Measurements from ENCODE around the gene NRARP. TPM values are rescaled to one million over a fixed set of nuclear protein-coding genes. Genes with fewer than 3 reads are reported as not detected.

The NRARP gene
- total and polyA plus RNA-seq, 10 of the 15 experiments (the other 5 are each of a cell fraction or from before 2014, with no cell fraction given) = 0.06 to 9.2 (median 2.2) TPM; not detected in 2

DNA sequence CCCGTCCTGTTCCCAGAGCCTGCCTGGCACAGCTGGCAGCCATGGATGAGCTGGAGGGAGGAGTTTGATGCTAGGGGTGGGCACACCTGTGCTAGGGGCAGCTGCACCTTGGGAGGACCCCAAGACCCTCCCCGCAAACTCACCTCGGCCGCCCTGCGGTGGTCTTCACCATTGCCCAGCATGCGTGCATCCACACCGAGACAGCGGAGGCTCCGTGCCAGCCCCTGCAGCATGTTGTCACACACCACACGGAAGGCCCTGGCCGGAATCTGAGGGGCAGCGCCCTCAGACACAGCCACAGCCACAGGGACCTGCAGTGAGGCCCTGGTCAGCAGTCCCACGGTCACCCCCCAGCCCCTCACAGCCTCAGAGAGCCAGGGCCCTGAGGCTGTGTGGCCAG, 45.9 kb upstream of the NRARP start:
- ATAC-seq (no peak), FAIRE-seq (no peak), DNase-seq (ENCODE audit: low read depth, low spot score) (no peak)
- Histone ChIP-seq H3K4me2 (ENCODE audit: control insufficient read depth, insufficient read depth) (no peak overlapping the region), H3K9ac (ENCODE audit: control insufficient read depth, insufficient read depth, low read length) (no peak overlapping the region), H3K27ac (ENCODE audit: control insufficient read depth, insufficient read depth) (no peak overlapping the region), H3K79me2 (ENCODE audit: control insufficient read depth, insufficient read depth, low read length) (no peaks in the 10 kb centered on the region), H4K20me1 (ENCODE audit: control insufficient read depth, insufficient read depth) (no peaks in the 10 kb centered on the region), H2AFZ (ENCODE audit: control insufficient read depth, low read depth, low read length) (no peak overlapping the region), H3K36me3 (ENCODE audit: control insufficient read depth in 2 of 2, insufficient read depth in 2 of 2, low read length in 1 of 2) (no peaks in the 10 kb centered on the region), H3K9me3 (replicated peaks; ENCODE audit: control insufficient read depth, insufficient read depth, low read length) (peaks cover 6% of the 10 kb centered on the region; the same call in 2 of the 3 replicates), H3K4me3 (no peak overlapping the region), H3K4me1 (ENCODE audit: control insufficient read depth, insufficient read depth, low read length) (no peaks in the 10 kb centered on the region), H3K27me3 (replicated peaks in 1 of 2; ENCODE audit: control insufficient read depth in 2 of 2, insufficient read depth in 2 of 2, low read length in 1 of 2) (no peaks in the 10 kb centered on the region)
- RAD21 ChIA-PET (ENCODE audit: unreplicated experiment) = no interaction called here
- 70% methylated on average over 13 of the region's 13 CpGs for WGBS (ENCODE audit: insufficient coverage, insufficient replicate concordance, low lambda C conversion rate, missing lambda C conversion rate)
- POLR2A ChIA-PET = no interaction called here
- BruUV-seq (replicated peaks) = no TSS peak
- TF ChIP-seq, protein P1, sequence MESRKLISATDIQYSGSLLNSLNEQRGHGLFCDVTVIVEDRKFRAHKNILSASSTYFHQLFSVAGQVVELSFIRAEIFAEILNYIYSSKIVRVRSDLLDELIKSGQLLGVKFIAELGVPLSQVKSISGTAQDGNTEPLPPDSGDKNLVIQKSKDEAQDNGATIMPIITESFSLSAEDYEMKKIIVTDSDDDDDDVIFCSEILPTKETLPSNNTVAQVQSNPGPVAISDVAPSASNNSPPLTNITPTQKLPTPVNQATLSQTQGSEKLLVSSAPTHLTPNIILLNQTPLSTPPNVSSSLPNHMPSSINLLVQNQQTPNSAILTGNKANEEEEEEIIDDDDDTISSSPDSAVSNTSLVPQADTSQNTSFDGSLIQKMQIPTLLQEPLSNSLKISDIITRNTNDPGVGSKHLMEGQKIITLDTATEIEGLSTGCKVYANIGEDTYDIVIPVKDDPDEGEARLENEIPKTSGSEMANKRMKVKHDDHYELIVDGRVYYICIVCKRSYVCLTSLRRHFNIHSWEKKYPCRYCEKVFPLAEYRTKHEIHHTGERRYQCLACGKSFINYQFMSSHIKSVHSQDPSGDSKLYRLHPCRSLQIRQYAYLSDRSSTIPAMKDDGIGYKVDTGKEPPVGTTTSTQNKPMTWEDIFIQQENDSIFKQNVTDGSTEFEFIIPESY (IDR thresholded peaks at IDR 0.05) = no peak
- TF ChIP-seq, protein P2, sequence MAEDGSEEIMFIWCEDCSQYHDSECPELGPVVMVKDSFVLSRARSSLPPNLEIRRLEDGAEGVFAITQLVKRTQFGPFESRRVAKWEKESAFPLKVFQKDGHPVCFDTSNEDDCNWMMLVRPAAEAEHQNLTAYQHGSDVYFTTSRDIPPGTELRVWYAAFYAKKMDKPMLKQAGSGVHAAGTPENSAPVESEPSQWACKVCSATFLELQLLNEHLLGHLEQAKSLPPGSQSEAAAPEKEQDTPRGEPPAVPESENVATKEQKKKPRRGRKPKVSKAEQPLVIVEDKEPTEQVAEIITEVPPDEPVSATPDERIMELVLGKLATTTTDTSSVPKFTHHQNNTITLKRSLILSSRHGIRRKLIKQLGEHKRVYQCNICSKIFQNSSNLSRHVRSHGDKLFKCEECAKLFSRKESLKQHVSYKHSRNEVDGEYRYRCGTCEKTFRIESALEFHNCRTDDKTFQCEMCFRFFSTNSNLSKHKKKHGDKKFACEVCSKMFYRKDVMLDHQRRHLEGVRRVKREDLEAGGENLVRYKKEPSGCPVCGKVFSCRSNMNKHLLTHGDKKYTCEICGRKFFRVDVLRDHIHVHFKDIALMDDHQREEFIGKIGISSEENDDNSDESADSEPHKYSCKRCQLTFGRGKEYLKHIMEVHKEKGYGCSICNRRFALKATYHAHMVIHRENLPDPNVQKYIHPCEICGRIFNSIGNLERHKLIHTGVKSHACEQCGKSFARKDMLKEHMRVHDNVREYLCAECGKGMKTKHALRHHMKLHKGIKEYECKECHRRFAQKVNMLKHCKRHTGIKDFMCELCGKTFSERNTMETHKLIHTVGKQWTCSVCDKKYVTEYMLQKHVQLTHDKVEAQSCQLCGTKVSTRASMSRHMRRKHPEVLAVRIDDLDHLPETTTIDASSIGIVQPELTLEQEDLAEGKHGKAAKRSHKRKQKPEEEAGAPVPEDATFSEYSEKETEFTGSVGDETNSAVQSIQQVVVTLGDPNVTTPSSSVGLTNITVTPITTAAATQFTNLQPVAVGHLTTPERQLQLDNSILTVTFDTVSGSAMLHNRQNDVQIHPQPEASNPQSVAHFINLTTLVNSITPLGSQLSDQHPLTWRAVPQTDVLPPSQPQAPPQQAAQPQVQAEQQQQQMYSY (CRISPR knock-in tag; IDR thresholded peaks at IDR 0.05) = no peak
- TF ChIP-seq ATF7 (IDR thresholded peaks at IDR 0.05; ENCODE audit: low read depth) (no peak), HDGF (IDR thresholded peaks at IDR 0.05) (no peak), SMC3 (IDR thresholded peaks at IDR 0.05; ENCODE audit: borderline replicate concordance, low read length) (no peak)
- TF ChIP-seq, protein P3, sequence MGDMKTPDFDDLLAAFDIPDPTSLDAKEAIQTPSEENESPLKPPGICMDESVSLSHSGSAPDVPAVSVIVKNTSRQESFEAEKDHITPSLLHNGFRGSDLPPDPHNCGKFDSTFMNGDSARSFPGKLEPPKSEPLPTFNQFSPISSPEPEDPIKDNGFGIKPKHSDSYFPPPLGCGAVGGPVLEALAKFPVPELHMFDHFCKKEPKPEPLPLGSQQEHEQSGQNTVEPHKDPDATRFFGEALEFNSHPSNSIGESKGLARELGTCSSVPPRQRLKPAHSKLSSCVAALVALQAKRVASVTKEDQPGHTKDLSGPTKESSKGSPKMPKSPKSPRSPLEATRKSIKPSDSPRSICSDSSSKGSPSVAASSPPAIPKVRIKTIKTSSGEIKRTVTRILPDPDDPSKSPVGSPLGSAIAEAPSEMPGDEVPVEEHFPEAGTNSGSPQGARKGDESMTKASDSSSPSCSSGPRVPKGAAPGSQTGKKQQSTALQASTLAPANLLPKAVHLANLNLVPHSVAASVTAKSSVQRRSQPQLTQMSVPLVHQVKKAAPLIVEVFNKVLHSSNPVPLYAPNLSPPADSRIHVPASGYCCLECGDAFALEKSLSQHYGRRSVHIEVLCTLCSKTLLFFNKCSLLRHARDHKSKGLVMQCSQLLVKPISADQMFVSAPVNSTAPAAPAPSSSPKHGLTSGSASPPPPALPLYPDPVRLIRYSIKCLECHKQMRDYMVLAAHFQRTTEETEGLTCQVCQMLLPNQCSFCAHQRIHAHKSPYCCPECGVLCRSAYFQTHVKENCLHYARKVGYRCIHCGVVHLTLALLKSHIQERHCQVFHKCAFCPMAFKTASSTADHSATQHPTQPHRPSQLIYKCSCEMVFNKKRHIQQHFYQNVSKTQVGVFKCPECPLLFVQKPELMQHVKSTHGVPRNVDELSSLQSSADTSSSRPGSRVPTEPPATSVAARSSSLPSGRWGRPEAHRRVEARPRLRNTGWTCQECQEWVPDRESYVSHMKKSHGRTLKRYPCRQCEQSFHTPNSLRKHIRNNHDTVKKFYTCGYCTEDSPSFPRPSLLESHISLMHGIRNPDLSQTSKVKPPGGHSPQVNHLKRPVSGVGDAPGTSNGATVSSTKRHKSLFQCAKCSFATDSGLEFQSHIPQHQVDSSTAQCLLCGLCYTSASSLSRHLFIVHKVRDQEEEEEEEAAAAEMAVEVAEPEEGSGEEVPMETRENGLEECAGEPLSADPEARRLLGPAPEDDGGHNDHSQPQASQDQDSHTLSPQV (IDR thresholded peaks at IDR 0.05) = no peak
- TF ChIP-seq, protein P4, sequence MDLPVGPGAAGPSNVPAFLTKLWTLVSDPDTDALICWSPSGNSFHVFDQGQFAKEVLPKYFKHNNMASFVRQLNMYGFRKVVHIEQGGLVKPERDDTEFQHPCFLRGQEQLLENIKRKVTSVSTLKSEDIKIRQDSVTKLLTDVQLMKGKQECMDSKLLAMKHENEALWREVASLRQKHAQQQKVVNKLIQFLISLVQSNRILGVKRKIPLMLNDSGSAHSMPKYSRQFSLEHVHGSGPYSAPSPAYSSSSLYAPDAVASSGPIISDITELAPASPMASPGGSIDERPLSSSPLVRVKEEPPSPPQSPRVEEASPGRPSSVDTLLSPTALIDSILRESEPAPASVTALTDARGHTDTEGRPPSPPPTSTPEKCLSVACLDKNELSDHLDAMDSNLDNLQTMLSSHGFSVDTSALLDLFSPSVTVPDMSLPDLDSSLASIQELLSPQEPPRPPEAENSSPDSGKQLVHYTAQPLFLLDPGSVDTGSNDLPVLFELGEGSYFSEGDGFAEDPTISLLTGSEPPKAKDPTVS (IDR thresholded peaks at IDR 0.05; ENCODE audit: low read depth, low read length) = no peak
- intact Hi-C loops (cut with micrococcal nuclease; ENCODE audit: unreplicated experiment) = no loop called here
- SMC1A ChIA-PET (ENCODE audit: uncharacterized antibody, unreplicated experiment) = no interaction called here
- CTCF ChIA-PET = no interaction called here
- in situ Hi-C loops (cut with MboI) = no loop called here

Measured in GM12878 (cell line).